Testis (tissue), 2 donors: ENCODE results near the gene DDX24.

Source experiments
- CTCF ChIP-seq, 3 experiments: fragments of 450-650 bp in 2 of 3; fragments of 200-600 bp in 1 of 3; sonication (generic) in 1 of 3; IDR thresholded peaks; one replicate each; pipeline ENCODE4 v1.5.1; 2016 to 2019; ENCODE audit warnings: antibody characterized with exemption in 3 of 3, mild to moderate bottlenecking in 2 of 3, moderate library complexity in 1 of 3
- POLR2A ChIP-seq: fragments of 450-650 bp; IDR thresholded peaks from one replicate; pipeline ENCODE4 v1.6.1; 2017; ENCODE audit warnings: antibody characterized with exemption, mild to moderate bottlenecking, moderate library complexity

DNA sequence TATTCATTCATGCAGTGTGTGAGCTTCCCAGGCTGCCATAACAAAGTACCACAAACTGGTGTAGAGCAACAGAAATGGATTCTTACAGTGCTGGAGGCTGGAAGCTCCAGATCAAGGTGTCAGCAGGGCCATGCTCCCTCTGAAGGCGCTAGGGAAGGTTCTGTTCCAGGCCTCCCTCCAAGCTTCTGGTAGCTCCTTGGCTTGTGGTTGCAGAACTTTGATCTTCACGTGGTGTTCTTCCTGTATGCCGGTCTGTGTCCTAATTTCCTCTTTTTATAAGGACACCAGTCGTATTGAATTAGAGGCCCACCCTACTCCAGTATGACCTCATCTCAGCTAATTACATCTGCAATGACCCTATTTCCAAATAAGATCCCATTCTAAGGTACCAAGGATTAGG, 51.7 kb downstream of the DDX24 start:
- TF ChIP-seq CTCF (IDR thresholded peaks at IDR 0.05) = no peak
- no peak for TF ChIP-seq POLR2A
